HEK293 (cell line): ENCODE data around the gene FMN1.

Experiments
- CTCF ChIA-PET: fragments of 350-600 bp; formaldehyde crosslinking; extraction: SDS; loops from one replicate; lab custom pipeline; 2021; ENCODE audit warnings: antibody characterized with exemption; lab: Yijun Ruan, JAX
- POLR2A ChIA-PET: fragments of 300-600 bp; formaldehyde crosslinking; extraction: SDS; loops from one replicate; lab custom pipeline; 2020; ENCODE audit warnings: antibody characterized with exemption, inconsistent platforms; lab: Yijun Ruan, JAX
- H3K27ac ChIP-seq: fragments of 200-500 bp; sonication (Bioruptor generic); 2 replicates; pipeline ENCODE4 v1.5.1; 2014; ENCODE audit warnings: low read depth, low read length, control low read depth, inconsistent platforms; ENCODE audit errors: extremely low read depth
- H3K36me3 ChIP-seq, 2 experiments: fragments of 200-500 bp in 1 of 2; sonication (Bioruptor generic) in 1 of 2; 1 replicate in 1 of 2; 2 replicates in 1 of 2; pipeline ENCODE4 v1.5.1; 2014 to 2017; ENCODE audit warnings: inconsistent platforms in 2 of 2, low read length in 2 of 2; ENCODE audit not compliant: control insufficient read depth in 2 of 2, insufficient read depth in 1 of 2
- H3K4me1 ChIP-seq: fragments of 200-500 bp; sonication (Bioruptor generic); 2 replicates; pipeline ENCODE4 v1.5.1; 2014; ENCODE audit warnings: mild to moderate bottlenecking, low read length, inconsistent platforms; ENCODE audit not compliant: control insufficient read depth, insufficient read depth
- H3K4me3 ChIP-seq: 2 replicates; pipeline ENCODE4 v1.5.1; 2011; ENCODE audit warnings: low read depth, mild to moderate bottlenecking, control low read depth, low read length, moderate library complexity
- H3K9me3 ChIP-seq: fragments of 200-500 bp; sonication (Bioruptor generic); 2 replicates; pipeline ENCODE4 v1.5.1; 2014; ENCODE audit warnings: low read depth, low read length, inconsistent platforms; ENCODE audit not compliant: control insufficient read depth, insufficient read depth
- BCL11A ChIP-seq: fragments of 450-650 bp; formaldehyde crosslinking; IDR thresholded peaks from 2 replicates; pipeline ENCODE4 v1.5.1; 2016; ENCODE audit warnings: low read depth, missing biosample characterization, missing genetic modification characterization
- GLI2 ChIP-seq: fragments of 450-650 bp; formaldehyde crosslinking; IDR thresholded peaks from 2 replicates; pipeline ENCODE4; 2017; ENCODE audit warnings: missing biosample characterization, missing genetic modification characterization, low read depth, borderline replicate concordance
- GLIS2 ChIP-seq: fragments of 450-650 bp; formaldehyde crosslinking; IDR thresholded peaks from 2 replicates; pipeline ENCODE4 v1.5.1; 2016; ENCODE audit warnings: missing biosample characterization, missing genetic modification characterization
- HOXD13 ChIP-seq: sonication (generic); formaldehyde crosslinking; IDR thresholded peaks from 2 replicates; pipeline ENCODE4 v1.8.0; 2022; ENCODE audit warnings: missing genetic modification reagents, borderline replicate concordance
- KLF8 ChIP-seq: fragments of 450-650 bp; formaldehyde crosslinking; IDR thresholded peaks from 2 replicates; pipeline ENCODE4 v1.5.1; 2016; ENCODE audit warnings: missing biosample characterization, missing genetic modification characterization
- OVOL3 ChIP-seq: fragments of 450-650 bp; formaldehyde crosslinking; IDR thresholded peaks from 2 replicates; pipeline ENCODE4 v1.5.1; 2016; ENCODE audit warnings: missing biosample characterization, missing genetic modification characterization
- TRIM28 ChIP-seq: IDR thresholded peaks from 2 replicates; pipeline ENCODE4 v1.6.1; 2011; ENCODE audit warnings: low read length, control low read depth, borderline replicate concordance
- WT1 ChIP-seq: fragments of 450-650 bp; formaldehyde crosslinking; IDR thresholded peaks from 2 replicates; pipeline ENCODE4 v1.5.1; 2016; ENCODE audit warnings: missing biosample characterization, missing genetic modification characterization
- ZBTB20 ChIP-seq: fragments of 450-650 bp; formaldehyde crosslinking; IDR thresholded peaks from 2 replicates; pipeline ENCODE4 v1.5.1; 2016; ENCODE audit warnings: missing biosample characterization, missing genetic modification characterization
- ZFP41 ChIP-seq: fragments of 450-650 bp; formaldehyde crosslinking; IDR thresholded peaks from 2 replicates; pipeline ENCODE4 v1.5.1; 2016; ENCODE audit warnings: missing biosample characterization, missing genetic modification characterization, borderline replicate concordance
- ZNF223 ChIP-seq: fragments of 450-650 bp; formaldehyde crosslinking; IDR thresholded peaks from 2 replicates; pipeline ENCODE4 v1.5.1; 2016; ENCODE audit warnings: missing biosample characterization, missing genetic modification characterization
- ZNF23 ChIP-seq: fragments of 450-650 bp; formaldehyde crosslinking; IDR thresholded peaks from 2 replicates; pipeline ENCODE4 v1.5.1; 2016; ENCODE audit warnings: missing biosample characterization, missing genetic modification characterization, borderline replicate concordance
- ZNF24 ChIP-seq: fragments of 450-650 bp; formaldehyde crosslinking; IDR thresholded peaks from 2 replicates; pipeline ENCODE4 v1.5.1; 2016; ENCODE audit warnings: missing biosample characterization, missing genetic modification characterization
- ZNF266 ChIP-seq: fragments of 450-650 bp; formaldehyde crosslinking; IDR thresholded peaks from 2 replicates; pipeline ENCODE4 v1.5.1; 2016; ENCODE audit warnings: missing biosample characterization, missing genetic modification characterization, low read depth
- ZNF274 ChIP-seq, 2 experiments: fragments of 200-500 bp in 1 of 2; fragments of 450-650 bp in 1 of 2; sonication (Bioruptor generic) in 1 of 2; formaldehyde crosslinking in 1 of 2; IDR thresholded peaks; 2 replicates each; pipeline versions ENCODE4 v1.5.1 to v1.6.1; 2014 to 2016; ENCODE audit warnings: borderline replicate concordance in 1 of 2, inconsistent platforms in 1 of 2, low read length in 1 of 2, missing biosample characterization in 1 of 2, missing genetic modification characterization in 1 of 2
- ZNF292 ChIP-seq: fragments of 450-650 bp; formaldehyde crosslinking; IDR thresholded peaks from 2 replicates; pipeline ENCODE4 v1.5.1; 2016; ENCODE audit warnings: low read depth, missing biosample characterization, missing genetic modification characterization, borderline replicate concordance
- ZNF404 ChIP-seq: fragments of 450-650 bp; formaldehyde crosslinking; IDR thresholded peaks from 2 replicates; pipeline ENCODE4 v1.5.1; 2017; ENCODE audit warnings: missing biosample characterization, missing genetic modification characterization
- ZNF530 ChIP-seq: fragments of 450-650 bp; formaldehyde crosslinking; IDR thresholded peaks from 2 replicates; pipeline ENCODE4 v1.5.1; 2016; ENCODE audit warnings: low read depth, missing biosample characterization, missing genetic modification characterization
- ZNF548 ChIP-seq: fragments of 450-650 bp; formaldehyde crosslinking; IDR thresholded peaks from 2 replicates; pipeline ENCODE4 v1.5.1; 2016; ENCODE audit warnings: missing biosample characterization, missing genetic modification characterization
- ZXDB ChIP-seq: fragments of 450-650 bp; formaldehyde crosslinking; IDR thresholded peaks from 2 replicates; pipeline ENCODE4 v1.5.1; 2016; ENCODE audit warnings: missing biosample characterization, missing genetic modification characterization
- TF ChIP-seq, protein P1 (sequence below): fragments of 450-650 bp; formaldehyde crosslinking; IDR thresholded peaks from 2 replicates; pipeline ENCODE4 v1.5.1; 2016; ENCODE audit warnings: missing biosample characterization, missing genetic modification characterization, low read depth
- TF ChIP-seq, protein P2 (sequence below): fragments of 450-650 bp; formaldehyde crosslinking; IDR thresholded peaks from 2 replicates; pipeline ENCODE4 v1.5.1; 2016; ENCODE audit warnings: missing biosample characterization, missing genetic modification characterization
- TF ChIP-seq, protein P3 (sequence below): fragments of 450-650 bp; formaldehyde crosslinking; IDR thresholded peaks from 2 replicates; pipeline ENCODE4 v1.5.1; 2017; ENCODE audit warnings: missing biosample characterization, missing genetic modification characterization
- TF ChIP-seq, protein P4 (sequence below): fragments of 450-650 bp; formaldehyde crosslinking; IDR thresholded peaks from 2 replicates; pipeline ENCODE4 v1.5.1; 2016; ENCODE audit warnings: missing biosample characterization, missing genetic modification characterization

FMN1 gene

DNA sequence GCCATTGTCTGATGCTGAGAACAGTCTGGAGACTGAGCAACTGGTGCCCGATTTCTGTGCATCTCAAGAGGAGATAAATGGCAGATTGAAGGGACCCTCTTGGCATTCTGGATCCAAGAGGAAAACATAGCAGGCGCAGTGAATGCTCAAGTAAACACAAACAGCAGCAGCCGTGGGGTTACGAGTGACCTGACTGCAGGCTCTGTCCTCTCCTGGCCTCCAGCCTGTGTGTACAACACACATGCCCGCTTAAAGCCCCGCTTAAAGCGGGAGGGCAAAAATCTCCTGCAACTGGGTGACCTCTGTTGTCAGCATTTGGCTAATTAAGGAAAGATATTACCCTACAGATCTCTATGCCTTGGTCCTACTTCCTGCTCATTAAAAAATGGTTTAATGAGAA lies 356.2 kb downstream of the FMN1 start (continued):
- TF ChIP-seq ZXDB (no peak), GLIS2 (tag by site-specific recombination) (no peak), ZNF548 (tag by site-specific recombination) (no peak), TRIM28 (no peak)
- TF ChIP-seq, protein P1, sequence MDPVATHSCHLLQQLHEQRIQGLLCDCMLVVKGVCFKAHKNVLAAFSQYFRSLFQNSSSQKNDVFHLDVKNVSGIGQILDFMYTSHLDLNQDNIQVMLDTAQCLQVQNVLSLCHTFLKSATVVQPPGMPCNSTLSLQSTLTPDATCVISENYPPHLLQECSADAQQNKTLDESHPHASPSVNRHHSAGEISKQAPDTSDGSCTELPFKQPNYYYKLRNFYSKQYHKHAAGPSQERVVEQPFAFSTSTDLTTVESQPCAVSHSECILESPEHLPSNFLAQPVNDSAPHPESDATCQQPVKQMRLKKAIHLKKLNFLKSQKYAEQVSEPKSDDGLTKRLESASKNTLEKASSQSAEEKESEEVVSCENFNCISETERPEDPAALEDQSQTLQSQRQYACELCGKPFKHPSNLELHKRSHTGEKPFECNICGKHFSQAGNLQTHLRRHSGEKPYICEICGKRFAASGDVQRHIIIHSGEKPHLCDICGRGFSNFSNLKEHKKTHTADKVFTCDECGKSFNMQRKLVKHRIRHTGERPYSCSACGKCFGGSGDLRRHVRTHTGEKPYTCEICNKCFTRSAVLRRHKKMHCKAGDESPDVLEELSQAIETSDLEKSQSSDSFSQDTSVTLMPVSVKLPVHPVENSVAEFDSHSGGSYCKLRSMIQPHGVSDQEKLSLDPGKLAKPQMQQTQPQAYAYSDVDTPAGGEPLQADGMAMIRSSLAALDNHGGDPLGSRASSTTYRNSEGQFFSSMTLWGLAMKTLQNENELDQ (tag by site-specific recombination): no peak
- TF ChIP-seq, all 188 proteins: peak for 0

DNA sequence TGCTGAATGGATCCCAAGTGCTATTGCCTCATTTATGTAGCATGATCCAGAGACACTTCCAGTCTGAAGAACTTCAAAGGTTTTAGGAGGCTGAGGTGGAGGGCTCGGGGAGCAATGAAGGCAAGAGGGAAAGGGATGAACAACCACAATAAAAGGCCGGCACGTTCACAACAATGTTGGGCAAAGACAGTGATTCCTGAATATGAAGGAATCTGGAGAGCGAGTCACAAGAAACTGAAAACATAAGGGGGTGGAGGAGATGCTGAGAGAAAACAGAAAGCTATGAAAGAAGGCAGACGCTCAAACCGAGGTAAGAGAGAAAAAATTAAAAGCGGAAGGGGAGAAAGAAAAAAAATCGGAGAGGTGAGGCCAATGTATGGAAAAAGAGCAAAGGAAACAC lies 356.6 kb downstream of the FMN1 start:
- TF ChIP-seq ZNF404 (tag by site-specific recombination): no peak
- TF ChIP-seq ZBTB20 (tag by site-specific recombination): no peak
- no peak for TF ChIP-seq WT1 (tag by site-specific recombination)
- TF ChIP-seq ZNF266 (tag by site-specific recombination): no peak
- no peak for TF ChIP-seq HOXD13 (CRISPR knock-in tag)
- TF ChIP-seq BCL11A: no peak
- TF ChIP-seq, protein P2, sequence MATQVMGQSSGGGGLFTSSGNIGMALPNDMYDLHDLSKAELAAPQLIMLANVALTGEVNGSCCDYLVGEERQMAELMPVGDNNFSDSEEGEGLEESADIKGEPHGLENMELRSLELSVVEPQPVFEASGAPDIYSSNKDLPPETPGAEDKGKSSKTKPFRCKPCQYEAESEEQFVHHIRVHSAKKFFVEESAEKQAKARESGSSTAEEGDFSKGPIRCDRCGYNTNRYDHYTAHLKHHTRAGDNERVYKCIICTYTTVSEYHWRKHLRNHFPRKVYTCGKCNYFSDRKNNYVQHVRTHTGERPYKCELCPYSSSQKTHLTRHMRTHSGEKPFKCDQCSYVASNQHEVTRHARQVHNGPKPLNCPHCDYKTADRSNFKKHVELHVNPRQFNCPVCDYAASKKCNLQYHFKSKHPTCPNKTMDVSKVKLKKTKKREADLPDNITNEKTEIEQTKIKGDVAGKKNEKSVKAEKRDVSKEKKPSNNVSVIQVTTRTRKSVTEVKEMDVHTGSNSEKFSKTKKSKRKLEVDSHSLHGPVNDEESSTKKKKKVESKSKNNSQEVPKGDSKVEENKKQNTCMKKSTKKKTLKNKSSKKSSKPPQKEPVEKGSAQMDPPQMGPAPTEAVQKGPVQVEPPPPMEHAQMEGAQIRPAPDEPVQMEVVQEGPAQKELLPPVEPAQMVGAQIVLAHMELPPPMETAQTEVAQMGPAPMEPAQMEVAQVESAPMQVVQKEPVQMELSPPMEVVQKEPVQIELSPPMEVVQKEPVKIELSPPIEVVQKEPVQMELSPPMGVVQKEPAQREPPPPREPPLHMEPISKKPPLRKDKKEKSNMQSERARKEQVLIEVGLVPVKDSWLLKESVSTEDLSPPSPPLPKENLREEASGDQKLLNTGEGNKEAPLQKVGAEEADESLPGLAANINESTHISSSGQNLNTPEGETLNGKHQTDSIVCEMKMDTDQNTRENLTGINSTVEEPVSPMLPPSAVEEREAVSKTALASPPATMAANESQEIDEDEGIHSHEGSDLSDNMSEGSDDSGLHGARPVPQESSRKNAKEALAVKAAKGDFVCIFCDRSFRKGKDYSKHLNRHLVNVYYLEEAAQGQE (tag by site-specific recombination): no peak
- no peak for TF ChIP-seq ZNF23 (tag by site-specific recombination)
- no peak for TF ChIP-seq OVOL3
- no peak for TF ChIP-seq ZNF274 (IDR thresholded peaks at IDR 0.05; ENCODE audit: low read length)
- no peak for TF ChIP-seq ZNF274 (tag by site-specific recombination; IDR thresholded peaks at IDR 0.05; ENCODE audit: borderline replicate concordance)
- no peak for TF ChIP-seq GLI2 (tag by site-specific recombination)
- ChIA-PET POLR2A (no interaction called here), CTCF (interaction anchor here (1.2 kb wide), 1 partner anchor 175 kb away, joined by 4 read pairs; no protein-coding TSS in a partner anchor)
- H3K4me3 ChIP-seq: no peak overlapping the region
- H3K9me3 ChIP-seq: no peaks in the 10 kb centered on the region
- peaks cover 7% of the 10 kb centered on the region for H3K4me1 ChIP-seq
- H3K36me3 ChIP-seq: no peaks in the 10 kb centered on the region
- H3K27ac ChIP-seq: no peak overlapping the region

DNA sequence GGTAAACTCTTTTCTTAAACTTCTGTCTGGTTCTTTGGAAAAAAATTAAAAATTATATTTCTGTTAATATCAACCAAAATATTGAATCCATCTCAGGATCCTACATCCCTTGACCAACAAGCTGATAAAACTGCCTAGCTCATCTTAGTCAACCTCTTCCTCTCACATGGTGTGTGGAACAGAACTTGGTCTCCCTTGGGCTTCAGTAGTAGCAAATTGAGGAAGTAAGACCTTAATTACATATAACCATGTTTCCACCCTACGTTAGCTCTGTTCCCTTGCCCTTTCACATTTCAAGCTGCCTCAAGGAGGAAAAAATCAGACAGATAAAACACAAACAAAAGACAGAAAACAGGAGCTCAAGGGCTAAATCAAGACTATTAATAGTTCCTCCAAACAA lies 360.4 kb downstream of the FMN1 start:
- ChIA-PET CTCF (interaction anchor here (2.0 to 2.4 kb wide), 2 partner anchors 11 to 172 kb away, joined by 9 to 14 read pairs; no protein-coding TSS in a partner anchor), POLR2A (no interaction called here)
- H3K4me3 ChIP-seq: no peak overlapping the region
- H3K36me3 ChIP-seq: no peaks in the 10 kb centered on the region
- H3K9me3 ChIP-seq: no peaks in the 10 kb centered on the region
- H3K27ac ChIP-seq: no peak overlapping the region
- peaks cover 8% of the 10 kb centered on the region for H3K4me1 ChIP-seq
- TF ChIP-seq, protein P3, sequence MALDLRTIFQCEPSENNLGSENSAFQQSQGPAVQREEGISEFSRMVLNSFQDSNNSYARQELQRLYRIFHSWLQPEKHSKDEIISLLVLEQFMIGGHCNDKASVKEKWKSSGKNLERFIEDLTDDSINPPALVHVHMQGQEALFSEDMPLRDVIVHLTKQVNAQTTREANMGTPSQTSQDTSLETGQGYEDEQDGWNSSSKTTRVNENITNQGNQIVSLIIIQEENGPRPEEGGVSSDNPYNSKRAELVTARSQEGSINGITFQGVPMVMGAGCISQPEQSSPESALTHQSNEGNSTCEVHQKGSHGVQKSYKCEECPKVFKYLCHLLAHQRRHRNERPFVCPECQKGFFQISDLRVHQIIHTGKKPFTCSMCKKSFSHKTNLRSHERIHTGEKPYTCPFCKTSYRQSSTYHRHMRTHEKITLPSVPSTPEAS (tag by site-specific recombination): no peak
- TF ChIP-seq ZNF530 (tag by site-specific recombination) (no peak), ZFP41 (tag by site-specific recombination) (no peak), ZNF223 (no peak), KLF8 (tag by site-specific recombination) (no peak), ZNF292 (tag by site-specific recombination) (no peak), ZNF24 (no peak)
- TF ChIP-seq, protein P4, sequence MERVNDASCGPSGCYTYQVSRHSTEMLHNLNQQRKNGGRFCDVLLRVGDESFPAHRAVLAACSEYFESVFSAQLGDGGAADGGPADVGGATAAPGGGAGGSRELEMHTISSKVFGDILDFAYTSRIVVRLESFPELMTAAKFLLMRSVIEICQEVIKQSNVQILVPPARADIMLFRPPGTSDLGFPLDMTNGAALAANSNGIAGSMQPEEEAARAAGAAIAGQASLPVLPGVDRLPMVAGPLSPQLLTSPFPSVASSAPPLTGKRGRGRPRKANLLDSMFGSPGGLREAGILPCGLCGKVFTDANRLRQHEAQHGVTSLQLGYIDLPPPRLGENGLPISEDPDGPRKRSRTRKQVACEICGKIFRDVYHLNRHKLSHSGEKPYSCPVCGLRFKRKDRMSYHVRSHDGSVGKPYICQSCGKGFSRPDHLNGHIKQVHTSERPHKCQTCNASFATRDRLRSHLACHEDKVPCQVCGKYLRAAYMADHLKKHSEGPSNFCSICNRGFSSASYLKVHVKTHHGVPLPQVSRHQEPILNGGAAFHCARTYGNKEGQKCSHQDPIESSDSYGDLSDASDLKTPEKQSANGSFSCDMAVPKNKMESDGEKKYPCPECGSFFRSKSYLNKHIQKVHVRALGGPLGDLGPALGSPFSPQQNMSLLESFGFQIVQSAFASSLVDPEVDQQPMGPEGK (tag by site-specific recombination): no peak
